Inferior parietal cortex (tissue), 1 donor: ENCODE data around the gene DGCR2.
"Not testable (repeated sequence)": the region's sequence is repeated elsewhere in the genome, so short reads cannot be mapped to it uniquely, and the experiment has no call there.

Experiments
- DNase-seq: peaks from one replicate; pipeline ENCODE4 v3.0.0-alpha.2; 2016; ENCODE audit errors: extremely low spot score

DGCR2 gene

GRCh38 chr22:19061471-19062138, 60.6 kb downstream of the DGCR2 start:
- DNase-seq, result no peak

DNA sequence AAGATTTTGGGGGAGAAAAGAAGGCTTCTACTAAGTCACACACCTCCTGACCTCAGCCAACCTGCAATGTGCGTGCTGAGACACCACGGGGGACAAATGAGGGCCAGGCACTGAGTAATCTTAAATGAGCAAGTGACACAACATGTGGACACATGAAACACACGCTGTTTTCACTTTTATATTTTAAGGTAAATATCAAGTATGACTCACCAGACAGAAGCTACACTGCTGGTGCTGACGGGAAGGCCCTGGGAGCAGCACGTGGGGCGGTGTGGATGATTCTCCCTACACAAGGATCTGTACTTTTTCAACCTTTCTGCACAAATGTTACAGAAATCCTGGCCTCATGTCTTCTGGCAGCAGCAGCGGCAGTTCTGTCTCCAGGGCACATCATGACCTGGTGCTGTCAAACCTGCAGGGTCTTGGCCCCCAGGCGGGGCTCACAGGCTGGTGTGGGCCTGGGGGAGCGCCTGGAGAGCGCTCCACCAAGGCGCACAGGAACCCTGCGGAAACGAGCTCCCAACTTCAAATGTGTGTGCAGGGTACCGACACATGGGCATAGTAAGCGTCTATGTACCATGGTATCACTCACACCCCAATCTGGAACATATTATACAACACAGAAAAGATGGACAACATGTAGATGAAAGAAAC, 61.7 kb downstream of the DGCR2 start:
- DNase-seq, result no peak

DNA sequence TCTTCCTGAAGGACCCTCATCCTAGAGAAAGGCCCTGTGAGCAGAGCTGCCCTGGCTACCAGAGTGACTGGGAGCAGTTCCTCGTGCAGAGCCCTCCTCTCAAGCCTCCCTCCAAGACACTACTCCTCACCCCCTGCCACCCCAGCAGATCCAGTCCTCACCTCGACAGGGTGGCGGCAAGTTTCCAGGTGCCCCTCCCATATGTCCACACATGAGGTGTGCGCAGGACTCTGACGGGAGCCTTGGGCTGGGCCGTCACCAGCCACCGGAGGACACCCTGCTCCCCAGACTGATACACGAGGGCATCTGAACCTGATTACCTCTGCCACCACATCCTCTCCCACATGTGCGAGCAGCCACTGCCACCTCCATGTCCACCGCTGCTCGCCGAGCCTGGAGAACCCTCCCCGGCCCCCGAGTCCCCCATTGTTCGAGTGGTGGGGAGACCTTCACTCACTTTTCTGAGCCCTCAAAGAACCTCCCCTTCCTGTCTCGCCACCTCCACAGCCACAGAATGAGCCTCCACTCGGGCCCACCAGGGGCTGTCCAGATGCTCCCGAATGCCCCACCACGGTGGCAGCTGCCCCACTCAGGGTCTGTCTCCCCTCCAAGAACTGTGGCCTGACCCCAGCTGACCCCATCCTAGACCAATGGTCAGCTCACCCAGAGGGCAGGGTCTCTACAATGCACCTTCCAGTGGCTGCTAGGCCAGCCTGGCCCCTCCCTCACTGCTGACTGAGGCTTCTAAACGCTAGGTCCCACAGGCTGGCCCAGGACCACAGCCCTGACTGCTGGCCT, 62.5 kb downstream of the DGCR2 start:
- DNase-seq, result no peak

DNA sequence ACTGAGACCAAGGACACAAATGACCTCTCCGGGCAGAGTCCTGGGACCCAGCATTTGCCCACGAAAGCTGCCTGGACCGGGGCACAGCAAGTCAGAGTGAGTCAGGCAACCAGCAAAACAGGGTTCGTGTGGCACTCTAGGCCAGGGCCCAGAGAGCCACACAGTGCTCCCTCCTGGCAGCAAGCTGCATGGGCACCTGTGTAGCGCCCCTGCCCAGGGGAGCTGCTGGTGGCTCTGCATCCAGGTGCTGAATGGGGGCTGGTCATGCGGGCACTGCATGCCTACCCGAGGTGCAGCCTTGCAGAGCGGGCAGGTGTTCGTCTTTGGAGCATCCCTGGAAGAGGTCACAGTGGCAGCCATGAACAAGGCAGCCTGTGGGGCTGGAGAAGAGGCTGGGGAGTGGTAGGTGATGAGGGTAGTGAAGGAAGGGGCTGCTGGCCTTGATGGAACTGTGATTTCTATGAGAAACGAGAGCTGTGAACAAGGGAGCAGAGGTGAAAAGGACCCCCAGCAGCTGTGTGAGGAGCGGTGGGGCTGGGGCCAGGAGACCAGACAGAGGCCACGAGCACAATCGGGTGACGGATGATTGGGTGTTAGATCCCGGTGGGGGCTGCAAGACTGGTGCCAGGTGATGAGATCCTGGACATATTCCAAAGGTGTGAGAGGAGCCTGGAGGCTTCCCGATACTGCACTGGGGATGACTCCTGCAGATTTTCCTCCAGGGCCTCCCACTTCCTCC, 63.3 kb downstream of the DGCR2 start:
- no peak for DNase-seq

GRCh38 chr22:19057999-19058491, 64.2 kb downstream of the DGCR2 start:
- no peak for DNase-seq

DNA sequence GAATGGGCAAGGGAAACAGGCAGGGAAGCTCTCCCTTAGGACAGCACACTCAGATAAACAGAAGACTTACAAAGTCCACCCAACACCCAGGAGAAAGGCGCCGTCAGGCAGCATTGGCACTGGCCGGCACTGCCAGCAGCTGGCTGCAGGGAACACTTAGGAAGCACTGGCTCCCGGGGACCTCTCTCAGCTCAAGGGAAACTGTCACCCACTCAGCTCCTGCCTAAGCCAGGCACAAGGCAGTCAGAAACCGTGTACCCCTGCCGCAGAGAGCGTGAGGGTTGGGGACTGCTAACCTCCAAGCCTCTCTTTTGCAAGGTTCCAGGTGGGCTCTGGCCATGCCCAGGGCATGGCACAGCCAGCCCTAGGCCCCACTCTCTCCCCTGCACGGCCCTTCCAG, 64.7 kb downstream of the DGCR2 start:
- no peak for DNase-seq

DNA sequence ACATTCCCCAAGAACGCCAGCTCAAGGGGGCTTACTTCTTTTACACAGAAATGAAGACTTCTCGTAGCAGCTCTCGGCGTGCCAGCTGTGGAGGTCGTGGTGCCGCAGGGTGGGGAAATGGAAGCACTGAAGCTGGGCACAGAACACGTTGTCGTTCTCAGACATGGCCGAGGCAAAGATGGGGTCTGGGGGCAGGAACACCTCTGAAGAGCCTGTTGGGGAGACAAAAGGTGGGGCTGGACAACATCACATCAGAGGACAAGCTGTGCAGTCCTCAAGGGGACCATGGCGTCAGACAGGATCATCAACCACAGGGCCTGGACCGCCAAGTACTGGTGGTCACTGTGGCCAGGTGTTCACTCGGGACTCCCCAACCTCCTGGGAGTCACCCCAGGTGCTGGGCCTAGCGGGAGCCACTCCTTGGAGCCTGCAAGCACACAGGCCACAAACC, 65.2 kb downstream of the DGCR2 start:
- no peak for DNase-seq

GRCh38 chr22:19055801-19056200, 66.4 kb downstream of the DGCR2 start:
- no peak for DNase-seq

GRCh38 chr22:19052941-19053541, 69.2 kb downstream of the DGCR2 start:
- DNase-seq, result no peak

- DNase-seq, result no peak
Observed at GRCh38 chr22:19051381-19052072, 70.7 kb downstream of the DGCR2 start.

- not testable (repeated sequence) for DNase-seq
Observed at GRCh38 chr22:19050847-19051246, 71.4 kb downstream of the DGCR2 start.

GRCh38 chr22:19050117-19050516, 72.1 kb downstream of the DGCR2 start:
- no peak for DNase-seq

GRCh38 chr22:19048531-19048930, 73.7 kb downstream of the DGCR2 start:
- no peak for DNase-seq

DNA sequence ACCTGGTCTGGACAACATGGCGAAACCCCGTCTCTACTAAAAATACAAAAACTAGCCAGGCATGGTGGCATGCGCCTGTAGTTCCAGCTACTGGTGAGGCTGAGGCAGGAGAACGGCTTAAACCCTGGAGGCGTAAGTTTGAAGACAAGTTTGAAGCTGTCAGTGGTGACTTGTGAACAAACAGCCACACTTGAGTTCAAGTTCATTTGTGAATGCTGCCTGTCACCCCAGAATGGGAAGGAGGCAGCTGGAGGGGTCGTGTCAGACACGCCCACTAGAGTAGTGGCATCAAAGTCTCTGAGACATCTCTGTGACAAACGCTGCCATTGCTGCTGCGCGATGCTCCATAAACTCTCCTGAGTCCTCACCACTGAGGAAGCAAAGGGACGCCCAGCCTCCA, 74.2 kb downstream of the DGCR2 start:
- no peak for DNase-seq

DNA sequence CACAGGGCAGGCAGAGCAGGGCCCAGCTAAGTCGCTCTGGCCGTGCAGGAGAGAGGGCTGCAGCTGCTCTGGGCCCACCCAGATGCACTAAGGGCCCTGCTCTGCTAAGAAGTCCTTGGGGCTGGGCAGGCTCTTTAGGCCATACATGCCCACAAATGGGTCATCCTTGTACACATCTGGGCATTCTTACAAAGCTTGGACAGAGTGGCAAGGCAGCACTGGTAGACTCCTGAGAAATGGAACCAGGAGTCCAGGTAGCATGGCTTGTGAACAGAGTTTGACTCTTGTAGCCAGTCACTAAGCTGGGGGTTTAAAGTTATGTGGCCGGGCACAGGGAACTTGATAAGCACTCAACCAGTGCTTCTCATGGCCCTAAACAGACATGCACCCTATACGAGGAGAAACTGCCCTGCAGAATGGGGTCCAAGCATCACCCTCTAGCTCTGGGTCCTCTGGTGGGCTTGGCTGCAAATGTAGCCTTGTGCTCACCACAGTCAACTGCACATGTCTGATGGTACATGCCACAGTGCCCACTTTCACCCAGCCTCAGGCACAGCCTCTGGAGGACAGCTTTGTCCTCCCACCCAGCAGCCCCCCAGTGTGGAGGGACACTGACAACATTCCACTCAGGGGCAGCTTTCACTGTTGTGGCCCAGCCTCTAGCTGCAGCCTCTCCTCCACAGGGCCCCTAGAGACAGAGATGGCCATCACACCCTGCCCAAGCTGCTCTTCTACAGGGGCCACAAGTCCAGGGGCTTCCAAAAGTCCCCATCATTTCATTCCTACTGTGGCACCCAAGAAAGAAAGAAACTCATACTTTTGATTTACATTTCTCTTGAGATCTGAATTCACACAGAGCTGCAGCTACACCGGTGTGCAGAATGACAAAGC, 75.2 kb downstream of the DGCR2 start:
- DNase-seq, result no peak

GRCh38 chr22:19046287-19046686, 75.9 kb downstream of the DGCR2 start:
- no peak for DNase-seq

DNA sequence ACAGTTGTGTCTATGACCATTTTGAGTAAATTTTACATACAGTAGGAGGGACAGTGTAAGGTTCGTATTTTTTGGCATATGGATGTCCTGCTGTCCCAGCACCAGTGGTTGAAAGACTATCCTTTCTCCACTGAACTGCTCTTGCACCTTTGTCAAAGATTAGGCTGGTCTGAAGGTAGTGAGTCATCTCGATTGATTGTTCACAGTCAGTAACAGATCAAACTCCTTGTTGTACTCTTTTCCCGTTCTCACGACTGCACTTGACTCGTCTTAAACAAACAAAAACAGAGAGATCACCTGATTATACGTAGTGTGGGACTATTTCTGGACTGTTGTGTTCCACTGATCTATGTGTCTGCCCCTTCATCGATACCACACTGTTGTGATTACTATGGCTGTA, 77.1 kb downstream of the DGCR2 start:
- DNase-seq, result no peak

DNA sequence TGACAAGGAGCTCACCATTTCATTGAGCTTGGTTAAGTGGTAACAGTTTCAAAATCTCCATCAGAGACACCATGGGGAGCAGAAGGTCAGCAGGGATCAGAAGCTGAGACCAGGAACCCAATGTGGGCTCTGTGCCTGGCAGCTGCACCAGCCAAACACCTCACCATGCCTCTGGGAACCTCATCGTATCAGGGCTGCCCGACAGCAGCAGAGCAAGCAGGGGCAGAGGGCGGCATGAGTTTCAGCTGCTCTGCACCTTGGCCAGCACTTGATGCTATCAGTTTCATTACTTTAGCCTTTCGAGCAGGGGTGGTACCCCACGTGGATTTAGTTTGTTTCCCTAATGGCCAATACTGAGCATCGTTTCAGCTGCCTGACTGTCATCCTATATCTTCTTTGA, 77.8 kb downstream of the DGCR2 start:
- no peak for DNase-seq

GRCh38 chr22:19043121-19044085, 78.8 kb downstream of the DGCR2 start:
- DNase-seq, result no peak
